H1 (cell line): Measurements from ENCODE around the gene RNASE2. TPM values are rescaled to one million over a fixed set of nuclear protein-coding genes. Genes with fewer than 3 reads are reported as not detected.

Source experiments
- CTCF ChIA-PET: fragments of 300-600 bp; sonication (Branson Sonifier 250); formaldehyde crosslinking; loops from one replicate; lab custom pipeline; 2021; ENCODE audit not compliant: partially characterized antibody; lab: Charles Lee
- POLR2A ChIA-PET: fragments of 300-600 bp; sonication (Branson Sonifier 250); formaldehyde crosslinking; loops from one replicate; lab custom pipeline; 2021; ENCODE audit warnings: inconsistent platforms; ENCODE audit not compliant: partially characterized antibody; lab: Charles Lee
- DNase-seq, 2 experiments: peaks; one replicate each; pipeline versions ENCODE4 v3.0.0 to v3.0.0-alpha.2; 2010 to 2022; ENCODE audit warnings: low spot score in 2 of 2, low read depth in 1 of 2, mixed read lengths in 1 of 2
- FAIRE-seq: peaks from 2 replicates; lab custom pipeline; 2011; peaks lifted over from hg19 to GRCh38; lab: Jason Lieb, UNC
- H2AFZ ChIP-seq: 2 replicates; pipeline ENCODE4 v1.8.1; 2012; ENCODE audit warnings: low read length, inconsistent platforms
- H2AK5ac ChIP-seq: 2 replicates; pipeline ENCODE4 v1.6.1; 2013; ENCODE audit warnings: low read depth, low read length
- H2BK120ac ChIP-seq: replicated peaks from 2 replicates; pipeline ENCODE3; 2013; ENCODE audit warnings: low read depth, low read length, inconsistent platforms
- H2BK12ac ChIP-seq: 2 replicates; pipeline ENCODE4 v1.6.1; 2013; ENCODE audit warnings: low read depth, low read length
- H2BK15ac ChIP-seq: 2 replicates; pipeline ENCODE4 v1.6.1; 2013; ENCODE audit warnings: low read length
- H2BK20ac ChIP-seq: 2 replicates; pipeline ENCODE4 v1.6.1; 2013; ENCODE audit warnings: low read length
- H2BK5ac ChIP-seq: 2 replicates; pipeline ENCODE4 v1.6.1; 2013; ENCODE audit warnings: low read depth, low read length
- H3K14ac ChIP-seq: 2 replicates; pipeline ENCODE4 v1.6.1; 2013; ENCODE audit warnings: inconsistent platforms; ENCODE audit not compliant: insufficient read length
- H3K18ac ChIP-seq: 2 replicates; pipeline ENCODE4 v1.6.1; 2013; ENCODE audit warnings: low read length; ENCODE audit errors: extremely low read depth
- H3K23ac ChIP-seq: 2 replicates; pipeline ENCODE4 v1.6.1; 2013; ENCODE audit warnings: inconsistent platforms; ENCODE audit not compliant: insufficient read length
- H3K23me2 ChIP-seq: 2 replicates; pipeline ENCODE4 v1.6.1; 2013; ENCODE audit warnings: low read depth, low read length
- H3K27ac ChIP-seq: 2 replicates; pipeline ENCODE4 v1.6.1; 2011; ENCODE audit warnings: low read depth, low read length, inconsistent platforms
- H3K27me3 ChIP-seq, 4 experiments: replicated peaks in 1 of 4; 1 replicate in 1 of 4; 2 replicates in 3 of 4; pipeline versions ENCODE4 v1.6.1 to v1.8.1; 2011 to 2013; ENCODE audit warnings: low read length in 3 of 4, mild to moderate bottlenecking in 3 of 4, inconsistent platforms in 2 of 4, mixed read lengths in 2 of 4, moderate library complexity in 1 of 4; ENCODE audit not compliant: control insufficient read depth in 3 of 4, insufficient read depth in 3 of 4; ENCODE audit errors: extremely low read depth in 1 of 4
- H3K36me3 ChIP-seq, 4 experiments: 2 replicates each; pipeline versions ENCODE4 v1.6.1 to v1.8.1; 2011 to 2013; ENCODE audit warnings: mild to moderate bottlenecking in 4 of 4, low read length in 3 of 4, moderate library complexity in 2 of 4, control low read depth in 1 of 4, inconsistent platforms in 1 of 4; ENCODE audit not compliant: insufficient read depth in 4 of 4, control insufficient read depth in 2 of 4
- H3K4ac ChIP-seq: replicated peaks from 2 replicates; pipeline ENCODE3; 2013; ENCODE audit warnings: low read length, low read depth, mixed read lengths, inconsistent platforms; ENCODE audit not compliant: insufficient read length
- H3K4me1 ChIP-seq, 4 experiments: replicated peaks in 1 of 4; 1 replicate in 1 of 4; 2 replicates in 3 of 4; pipeline versions ENCODE4 v1.6.1 to v1.8.1; 2011 to 2013; ENCODE audit warnings: low read length in 3 of 4, inconsistent platforms in 2 of 4, mixed read lengths in 1 of 4; ENCODE audit not compliant: insufficient read depth in 4 of 4, control insufficient read depth in 3 of 4
- H3K4me2 ChIP-seq, 2 experiments: 2 replicates each; pipeline versions ENCODE4 v1.6.1 to v1.8.1; 2011 to 2013; ENCODE audit warnings: low read depth in 2 of 2, low read length in 2 of 2, control low read depth in 1 of 2, inconsistent platforms in 1 of 2, mild to moderate bottlenecking in 1 of 2; ENCODE audit not compliant: insufficient read depth in 1 of 2
- H3K4me3 ChIP-seq, 4 experiments: fragments of 200-600, 300-600 bp in 1 of 4; sonication (generic), shearing (Covaris generic), sonication (Bioruptor Twin) in 1 of 4; 2 replicates each; pipeline versions ENCODE4 v1.5.1 to v1.8.1; 2011 to 2016; ENCODE audit warnings: low read length in 4 of 4, low read depth in 3 of 4, control low read depth in 2 of 4, inconsistent platforms in 2 of 4, mild to moderate bottlenecking in 2 of 4, mixed read lengths in 1 of 4, moderate library complexity in 1 of 4; ENCODE audit not compliant: insufficient read depth in 2 of 4; ENCODE audit errors: extremely low read depth in 1 of 4
- H3K56ac ChIP-seq: replicated peaks from 2 replicates; pipeline ENCODE3; 2013; ENCODE audit warnings: low read depth, mild to moderate bottlenecking, mixed read lengths, low read length, inconsistent platforms; ENCODE audit not compliant: insufficient read length
- H3K79me1 ChIP-seq: 2 replicates; pipeline ENCODE4 v1.6.1; 2013; ENCODE audit warnings: low read depth, low read length, control low read depth
- H3K79me2 ChIP-seq, 2 experiments: 2 replicates each; pipeline versions ENCODE4 v1.6.1 to v1.8.1; 2012 to 2013; ENCODE audit warnings: low read length in 2 of 2, mild to moderate bottlenecking in 2 of 2, inconsistent platforms in 1 of 2; ENCODE audit not compliant: insufficient read depth in 2 of 2, control insufficient read depth in 1 of 2
- H3K9ac ChIP-seq, 4 experiments: replicated peaks in 1 of 4; 1 replicate in 1 of 4; 2 replicates in 3 of 4; pipeline versions ENCODE4 v1.6.1 to v1.8.1; 2011 to 2013; ENCODE audit warnings: low read depth in 3 of 4, low read length in 3 of 4, control low read depth in 2 of 4, mild to moderate bottlenecking in 2 of 4, moderate library complexity in 2 of 4, inconsistent platforms in 1 of 4; ENCODE audit errors: extremely low read depth in 1 of 4
- H3K9me3 ChIP-seq, 2 experiments: 2 replicates each; pipeline versions ENCODE4 v1.6.1 to v1.8.1; 2012 to 2013; ENCODE audit warnings: mild to moderate bottlenecking in 2 of 2, moderate library complexity in 2 of 2, control low read depth in 1 of 2, inconsistent platforms in 1 of 2, low read depth in 1 of 2, low read length in 1 of 2, mixed read lengths in 1 of 2; ENCODE audit not compliant: insufficient read depth in 2 of 2
- H4K20me1 ChIP-seq, 2 experiments: replicated peaks in 1 of 2; 2 replicates each; pipeline versions ENCODE3 to v1.8.1; 2011 to 2013; ENCODE audit warnings: inconsistent platforms in 2 of 2, low read length in 2 of 2, mild to moderate bottlenecking in 1 of 2; ENCODE audit not compliant: insufficient read depth in 2 of 2, control insufficient read depth in 1 of 2
- H4K5ac ChIP-seq: 2 replicates; pipeline ENCODE4 v1.6.1; 2013; ENCODE audit warnings: low read length, low read depth, mixed read lengths, inconsistent platforms; ENCODE audit not compliant: insufficient read length
- H4K8ac ChIP-seq: 2 replicates; pipeline ENCODE4 v1.8.0; 2013; ENCODE audit warnings: mild to moderate bottlenecking, moderate library complexity, low read length, inconsistent platforms; ENCODE audit not compliant: insufficient read depth; ENCODE audit errors: extremely low read depth
- H4K91ac ChIP-seq: replicated peaks from 2 replicates; pipeline ENCODE3; 2013; ENCODE audit warnings: low read length, mixed read lengths, inconsistent platforms; ENCODE audit not compliant: insufficient read length
- BCL11A ChIP-seq, 2 experiments: IDR thresholded peaks; one replicate each; pipeline ENCODE4 v1.6.1; 2011; ENCODE audit warnings: low read depth in 2 of 2, low read length in 2 of 2, mild to moderate bottlenecking in 2 of 2
- CREB1 ChIP-seq: IDR thresholded peaks from 2 replicates; pipeline ENCODE4 v1.6.1; 2012; ENCODE audit warnings: inconsistent platforms
- KDM4A ChIP-seq: IDR thresholded peaks from one replicate; pipeline ENCODE4 v1.7.1; 2012; ENCODE audit warnings: low read depth, mild to moderate bottlenecking, moderate library complexity, low read length, inconsistent platforms; ENCODE audit not compliant: severe bottlenecking
- MAX ChIP-seq: IDR thresholded peaks from 2 replicates; pipeline ENCODE4 v1.6.1; 2012; ENCODE audit warnings: inconsistent platforms
- RFX5 ChIP-seq: IDR thresholded peaks from 2 replicates; pipeline ENCODE4 v1.6.1; 2011; ENCODE audit warnings: low read depth, low read length, improper control_type of control experiment, borderline replicate concordance
- RXRA ChIP-seq: IDR thresholded peaks from 2 replicates; pipeline ENCODE4 v1.6.1; 2011; ENCODE audit warnings: low read depth, mild to moderate bottlenecking, low read length, moderate library complexity; ENCODE audit not compliant: insufficient read depth
- SAP30 ChIP-seq: fragments of 300-600 bp; sonication (generic); IDR thresholded peaks from 2 replicates; pipeline ENCODE4 v1.7.1; 2012; ENCODE audit warnings: low read length, moderate library complexity, mild to moderate bottlenecking, inconsistent platforms; ENCODE audit not compliant: insufficient read depth, insufficient replicate concordance
- ZNF274 ChIP-seq: IDR thresholded peaks from 2 replicates; pipeline ENCODE4 v1.7.0; 2012; ENCODE audit warnings: low read length, borderline replicate concordance; ENCODE audit errors: extremely low read depth
- WGBS, 2 experiments: shearing (Covaris generic) in 1 of 2; methylation state at CpG; one replicate each; pipeline versions ENCODE4 v1.1.6 to v1.1.7; 2013 to 2015; ENCODE audit warnings: low lambda C conversion rate in 2 of 2, mixed read lengths in 2 of 2, inconsistent platforms in 1 of 2, low coverage in 1 of 2, missing lambda C conversion rate in 1 of 2; ENCODE audit not compliant: insufficient replicate concordance in 2 of 2, insufficient coverage in 1 of 2, insufficient read length in 1 of 2; ENCODE audit errors: extremely low coverage in 1 of 2, missing lambda C conversion rate in 1 of 2; 5-methylcytosine and 5-hydroxymethylcytosine counted together
- polyA plus RNA-seq, 7 experiments: library from polyadenylated mRNA; depleted of rRNA in 3 of 7; stranded (reverse) in 5 of 7; unstranded in 2 of 7; fragments of >200 nt in 5 of 7; fragments of 200-250 nt in 2 of 7; gene quantifications; 1 replicate in 5 of 7; 2 replicates in 1 of 7; 4 replicates in 1 of 7; pipeline versions ENCODE4 v1.2.1 to v1.2.3, GENCODE V29; 2011 to 2013; ENCODE audit warnings: missing spikeins in 2 of 7, mixed read lengths in 2 of 7
- total RNA-seq: library from RNA; stranded (reverse); fragmentation: NEBNext Ultra II Directional; extraction: Animal tissue kit (Norgen Biotek cat#: 25700); gene quantifications from 2 replicates; pipeline ENCODE4 v1.2.1, GENCODE V29; 2021

Gene RNASE2
- total and polyA plus RNA-seq, 2 of the 8 experiments (the other 6 are each of a cell fraction or from before 2014, with no cell fraction given) = not detected

GRCh38 chr14:20997564-20997963 lies 42.3 kb downstream of the RNASE2 start:
- H3K18ac ChIP-seq = no peak overlapping the region
- H3K9ac ChIP-seq = no peak overlapping the region
- peaks cover 22 to 43% (median 34%) of the 10 kb centered on the region in 4 experiments for H3K36me3 ChIP-seq
- no peak overlapping the region for H2BK120ac ChIP-seq
- H3K56ac ChIP-seq = no peak overlapping the region
- no peak overlapping the region for H4K91ac ChIP-seq
- H3K4me3 ChIP-seq = no peak overlapping the region
- DNase-seq (no peak), FAIRE-seq (no peak)
- TF ChIP-seq SAP30 (no peak), RFX5 (no peak), RXRA (no peak), MAX (no peak), BCL11A (IDR thresholded peaks at IDR 0.05; ENCODE audit: low read depth in 2 of 2, low read length in 2 of 2) (no peak), ZNF274 (no peak), CREB1 (no peak), KDM4A (no peak)
- no peak overlapping the region for H3K14ac ChIP-seq
- H3K27me3 ChIP-seq = no peaks in the 10 kb centered on the region
- H2BK20ac ChIP-seq = no peak overlapping the region
- WGBS, 2 experiments = 89% methylated on average over 6 of the region's 6 CpGs; no CpG with 5 or more reads in 1 of the 2 experiments
- POLR2A ChIA-PET = interaction anchor here (0.6 to 1.8 kb wide), 8 partner anchors 9 to 465 kb away, joined by 3 to 5 read pairs (median 4); no protein-coding TSS in a partner anchor
- no peaks in the 10 kb centered on the region for H3K79me2 ChIP-seq
- no peak overlapping the region for H3K23ac ChIP-seq
- no peak overlapping the region for H4K5ac ChIP-seq
- no peak overlapping the region for H2AFZ ChIP-seq
- H2AK5ac ChIP-seq = no peak overlapping the region
- H3K27ac ChIP-seq = no peak overlapping the region
- peaks cover 0 to 2% of the 10 kb centered on the region in 2 experiments for H4K20me1 ChIP-seq
- H3K79me1 ChIP-seq = no peaks in the 10 kb centered on the region
- no peak overlapping the region for H2BK15ac ChIP-seq
- no peak overlapping the region for H2BK12ac ChIP-seq
- H2BK5ac ChIP-seq = no peak overlapping the region
- H3K4ac ChIP-seq = no peak overlapping the region
- CTCF ChIA-PET = interaction anchor here (0.6 to 10.6 kb wide), 16 partner anchors 8 to 665 kb away, joined by 3 to 117 read pairs (median 4); no protein-coding TSS in a partner anchor
- H3K4me2 ChIP-seq = no peak overlapping the region
- H3K23me2 ChIP-seq = no peaks in the 10 kb centered on the region; the same call in 1 of the 2 replicates
- no peaks in the 10 kb centered on the region for H3K9me3 ChIP-seq
- H4K8ac ChIP-seq = no peak overlapping the region
- H3K4me1 ChIP-seq = peaks cover 2 to 6% (median 5%) of the 10 kb centered on the region in 4 experiments; a peak in 5 of 7 replicates
